Measurements from ENCODE around the gene STIM1.

The STIM1 gene

GRCh38 chr11:3833449-3833848, 22.0 kb upstream of the STIM1 start:
- H3F3A ChIP-seq (ENCODE audit: control insufficient read depth, insufficient read depth): 0 out of 2 replicates have a peak, but pooled peaks cover under 1% of the 10 kb centered on the region
- H3K4me2 ChIP-seq (ENCODE audit: low read length): no peak overlapping the region

DNA sequence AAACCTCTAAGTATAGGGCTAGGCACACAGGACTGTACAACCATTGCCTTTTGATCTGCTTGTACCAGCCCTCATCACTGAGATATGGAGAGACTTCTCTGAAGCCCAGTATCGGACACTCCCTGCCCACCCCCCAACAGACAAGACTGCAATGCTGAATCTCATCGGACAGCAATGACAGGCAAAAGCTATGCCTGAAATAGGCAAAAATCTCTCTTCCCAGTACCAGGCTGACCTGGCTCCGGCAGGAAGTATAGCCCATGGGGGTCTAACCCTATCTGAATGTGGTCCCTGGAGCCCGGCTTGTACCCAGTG, 21.2 kb upstream of the STIM1 start:
- Histone ChIP-seq H3K4me1 (ENCODE audit: control insufficient read depth, low read length) (peaks cover 53% of the 10 kb centered on the region), H3K27ac (ENCODE audit: low read depth, low read length) (no peak overlapping the region), H3K27me3 (ENCODE audit: control insufficient read depth, low read length) (no peaks in the 10 kb centered on the region), H3K4me2 (ENCODE audit: low read length) (0 out of 2 replicates have a peak overlapping the region, but pooled peaks have one; percentile 36), H4K20me1 (ENCODE audit: control insufficient read depth, insufficient read depth, low read depth, low read length) (peaks cover 39% of the 10 kb centered on the region), H3K36me3 (ENCODE audit: control insufficient read depth, low read length) (peaks cover 67% of the 10 kb centered on the region), H3K9me2 (replicated peaks; ENCODE audit: control insufficient read depth, low read length) (no peaks in the 10 kb centered on the region), H3K9me3 (ENCODE audit: control insufficient read depth, insufficient read depth, low read length) (no peaks in the 10 kb centered on the region), H3K4me3 (ENCODE audit: low read length) (no peak overlapping the region), H3F3A (ENCODE audit: control insufficient read depth, insufficient read depth) (peaks cover 10% of the 10 kb centered on the region), H3K79me2 (ENCODE audit: control insufficient read depth, low read length) (peaks cover 93% of the 10 kb centered on the region)
- TF ChIP-seq, protein P1, sequence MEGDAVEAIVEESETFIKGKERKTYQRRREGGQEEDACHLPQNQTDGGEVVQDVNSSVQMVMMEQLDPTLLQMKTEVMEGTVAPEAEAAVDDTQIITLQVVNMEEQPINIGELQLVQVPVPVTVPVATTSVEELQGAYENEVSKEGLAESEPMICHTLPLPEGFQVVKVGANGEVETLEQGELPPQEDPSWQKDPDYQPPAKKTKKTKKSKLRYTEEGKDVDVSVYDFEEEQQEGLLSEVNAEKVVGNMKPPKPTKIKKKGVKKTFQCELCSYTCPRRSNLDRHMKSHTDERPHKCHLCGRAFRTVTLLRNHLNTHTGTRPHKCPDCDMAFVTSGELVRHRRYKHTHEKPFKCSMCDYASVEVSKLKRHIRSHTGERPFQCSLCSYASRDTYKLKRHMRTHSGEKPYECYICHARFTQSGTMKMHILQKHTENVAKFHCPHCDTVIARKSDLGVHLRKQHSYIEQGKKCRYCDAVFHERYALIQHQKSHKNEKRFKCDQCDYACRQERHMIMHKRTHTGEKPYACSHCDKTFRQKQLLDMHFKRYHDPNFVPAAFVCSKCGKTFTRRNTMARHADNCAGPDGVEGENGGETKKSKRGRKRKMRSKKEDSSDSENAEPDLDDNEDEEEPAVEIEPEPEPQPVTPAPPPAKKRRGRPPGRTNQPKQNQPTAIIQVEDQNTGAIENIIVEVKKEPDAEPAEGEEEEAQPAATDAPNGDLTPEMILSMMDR (IDR thresholded peaks at IDR 0.05; ENCODE audit: low read depth, low read length, poor library complexity, severe bottlenecking): no peak
- no peak for TF ChIP-seq EZH2phosphoT487 (IDR thresholded peaks at IDR 0.05; ENCODE audit: borderline replicate concordance, low read length)

More at GRCh38 chr11:3833449-3833848, 22.0 kb upstream of the STIM1 start:
- H3K79me2 ChIP-seq (ENCODE audit: control insufficient read depth, low read length): peaks cover 85% of the 10 kb centered on the region
- H3K9me3 ChIP-seq (ENCODE audit: control insufficient read depth, insufficient read depth, low read length): no peaks in the 10 kb centered on the region
- H3K9me2 ChIP-seq (replicated peaks; ENCODE audit: control insufficient read depth, low read length): no peaks in the 10 kb centered on the region
- peaks cover 44% of the 10 kb centered on the region for H3K4me1 ChIP-seq (ENCODE audit: control insufficient read depth, low read length)
- TF ChIP-seq, protein P1 (IDR thresholded peaks at IDR 0.05; ENCODE audit: low read depth, low read length, poor library complexity, severe bottlenecking): no peak
- TF ChIP-seq EZH2phosphoT487 (IDR thresholded peaks at IDR 0.05; ENCODE audit: borderline replicate concordance, low read length): no peak
- no peaks in the 10 kb centered on the region for H3K27me3 ChIP-seq (ENCODE audit: control insufficient read depth, low read length)
- no peak overlapping the region for H3K27ac ChIP-seq (ENCODE audit: low read depth, low read length)
- H4K20me1 ChIP-seq (ENCODE audit: control insufficient read depth, insufficient read depth, low read depth, low read length): peaks cover 39% of the 10 kb centered on the region
- no peak overlapping the region for H3K4me3 ChIP-seq (ENCODE audit: low read length)
- peaks cover 60% of the 10 kb centered on the region for H3K36me3 ChIP-seq (ENCODE audit: control insufficient read depth, low read length)

GRCh38 chr11:3834664-3835461, 20.6 kb upstream of the STIM1 start:
- Histone ChIP-seq H4K20me1 (ENCODE audit: control insufficient read depth, insufficient read depth, low read depth, low read length) (peaks cover 39% of the 10 kb centered on the region), H3K4me1 (ENCODE audit: control insufficient read depth, low read length) (peaks cover 58% of the 10 kb centered on the region)
- no peak for TF ChIP-seq EZH2phosphoT487 (IDR thresholded peaks at IDR 0.05; ENCODE audit: borderline replicate concordance, low read length)
- TF ChIP-seq, protein P1 (IDR thresholded peaks at IDR 0.05; ENCODE audit: low read depth, low read length, poor library complexity, severe bottlenecking): no peak

More at GRCh38 chr11:3834664-3835461, 20.6 kb upstream of the STIM1 start:
- peaks cover 98% of the 10 kb centered on the region for H3K79me2 ChIP-seq (ENCODE audit: control insufficient read depth, low read length)
- no peaks in the 10 kb centered on the region for H3K9me2 ChIP-seq (replicated peaks; ENCODE audit: control insufficient read depth, low read length)
- peaks cover 15% of the 10 kb centered on the region for H3F3A ChIP-seq (ENCODE audit: control insufficient read depth, insufficient read depth)
- H3K27me3 ChIP-seq (ENCODE audit: control insufficient read depth, low read length): no peaks in the 10 kb centered on the region
- no peaks in the 10 kb centered on the region for H3K9me3 ChIP-seq (ENCODE audit: control insufficient read depth, insufficient read depth, low read length)
- peak overlapping the region; percentile 36 for H3K4me2 ChIP-seq (ENCODE audit: low read length)
- no peak overlapping the region for H3K27ac ChIP-seq (ENCODE audit: low read depth, low read length)
- peaks cover 72% of the 10 kb centered on the region for H3K36me3 ChIP-seq (ENCODE audit: control insufficient read depth, low read length)
- H3K4me3 ChIP-seq (ENCODE audit: low read length): peak overlapping the region; percentile 29
